SK-N-SH treated with all-trans-retinoic acid at 6 μM for 48 hours (cell line): ENCODE data around the gene FRMD5.

Experiments used
- ATAC-seq: fragments of 200-7000 bp; cut with Tn5 transposase; 3 replicates; pipeline ENCODE4 v1.9.1; 2020; ENCODE audit warnings: mild to moderate bottlenecking, moderate library complexity
- ARNTL ChIP-seq: fragments of 450-650 bp; formaldehyde crosslinking; IDR thresholded peaks from 2 replicates; pipeline ENCODE4 v1.5.0; 2020; ENCODE audit warnings: low read depth, mild to moderate bottlenecking, moderate library complexity, borderline replicate concordance
- BACH2 ChIP-seq: fragments of 250-450 bp; sonication (Bioruptor Pico); IDR thresholded peaks from 2 replicates; pipeline ENCODE4 v1.9.0; 2021; ENCODE audit warnings: mild to moderate bottlenecking, borderline replicate concordance
- CREB5 ChIP-seq: fragments of 250-450 bp; sonication (Bioruptor Pico); IDR thresholded peaks from 2 replicates; pipeline ENCODE4 v1.5.1; 2020; ENCODE audit warnings: low read depth, mild to moderate bottlenecking, moderate library complexity
- CSDC2 ChIP-seq: fragments of 250-450 bp; sonication (Bioruptor Pico); IDR thresholded peaks from 2 replicates; pipeline ENCODE4 v1.5.0; 2020; ENCODE audit warnings: mild to moderate bottlenecking, moderate library complexity
- CSRNP3 ChIP-seq: fragments of 250-450 bp; sonication (Bioruptor Pico); IDR thresholded peaks from 2 replicates; pipeline ENCODE4 v1.5.1; 2021; ENCODE audit warnings: mild to moderate bottlenecking, moderate library complexity
- ESRRG ChIP-seq: fragments of 250-450 bp; sonication (Bioruptor Pico); IDR thresholded peaks from 2 replicates; pipeline ENCODE4 v1.6.1; 2021; ENCODE audit warnings: mild to moderate bottlenecking
- GLIS3 ChIP-seq: fragments of 250-450 bp; sonication (Bioruptor Pico); IDR thresholded peaks from 2 replicates; pipeline ENCODE4 v1.5.0; 2020; ENCODE audit warnings: mild to moderate bottlenecking, moderate library complexity
- ISL1 ChIP-seq: fragments of 250-450 bp; sonication (Bioruptor Pico); IDR thresholded peaks from 2 replicates; pipeline ENCODE4 v2.1.2; 2022; ENCODE audit warnings: mild to moderate bottlenecking, moderate library complexity
- OSR1 ChIP-seq: fragments of 250-450 bp; sonication (Bioruptor Pico); IDR thresholded peaks from 2 replicates; pipeline ENCODE4 v1.8.0; 2022; ENCODE audit warnings: moderate library complexity, mild to moderate bottlenecking, inconsistent platforms
- PATZ1 ChIP-seq: fragments of 250-450 bp; sonication (Bioruptor Pico); IDR thresholded peaks from 2 replicates; pipeline ENCODE4 v1.8.0; 2020; ENCODE audit warnings: mild to moderate bottlenecking, moderate library complexity, borderline replicate concordance
- RARB ChIP-seq: fragments of 250-450 bp; sonication (Bioruptor Pico); IDR thresholded peaks from 2 replicates; pipeline ENCODE4 v1.8.0; 2021; ENCODE audit warnings: mild to moderate bottlenecking, moderate library complexity
- SNAI2 ChIP-seq: fragments of 250-450 bp; sonication (Bioruptor Pico); IDR thresholded peaks from 2 replicates; pipeline ENCODE4 v1.5.0; 2020; ENCODE audit warnings: mild to moderate bottlenecking, moderate library complexity
- TCF4 ChIP-seq: fragments of 250-450 bp; sonication (Bioruptor Pico); IDR thresholded peaks from 2 replicates; pipeline ENCODE4 v1.8.0; 2021; ENCODE audit warnings: mild to moderate bottlenecking, moderate library complexity, borderline replicate concordance
- TOX ChIP-seq: fragments of 250-450 bp; sonication (Bioruptor Pico); IDR thresholded peaks from 2 replicates; pipeline ENCODE4 v1.8.0; 2021; ENCODE audit warnings: mild to moderate bottlenecking, moderate library complexity, borderline replicate concordance
- ZC3H10 ChIP-seq: fragments of 250-450 bp; sonication (Bioruptor Pico); IDR thresholded peaks from 2 replicates; pipeline ENCODE4 v1.5.1; 2021; ENCODE audit warnings: mild to moderate bottlenecking, moderate library complexity
- ZFP3 ChIP-seq: fragments of 250-450 bp; sonication (Bioruptor Pico); IDR thresholded peaks from 2 replicates; pipeline ENCODE4 v1.5.0; 2020; ENCODE audit warnings: mild to moderate bottlenecking, moderate library complexity
- ZNF565 ChIP-seq: fragments of 450-650 bp; formaldehyde crosslinking; conservative IDR thresholded peaks from 2 replicates; pipeline ENCODE4 v1.5.0; 2020; ENCODE audit warnings: low read depth, mild to moderate bottlenecking, moderate library complexity
- ZNF70 ChIP-seq: fragments of 450-650 bp; formaldehyde crosslinking; IDR thresholded peaks from 2 replicates; pipeline ENCODE4 v1.5.0; 2020; ENCODE audit warnings: mild to moderate bottlenecking, moderate library complexity
- ZNF8 ChIP-seq: fragments of 450-650 bp; formaldehyde crosslinking; IDR thresholded peaks from 2 replicates; pipeline ENCODE4 v1.5.0; 2020; ENCODE audit warnings: mild to moderate bottlenecking, moderate library complexity
- TF ChIP-seq, protein P1 (sequence below): fragments of 250-450 bp; sonication (Bioruptor Pico); IDR thresholded peaks from 2 replicates; pipeline ENCODE4 v1.5.0; 2020; ENCODE audit warnings: mild to moderate bottlenecking, moderate library complexity
- TF ChIP-seq, protein P2 (sequence below): fragments of 250-450 bp; sonication (Bioruptor Pico); IDR thresholded peaks from 2 replicates; pipeline ENCODE4 v1.8.0; 2021; ENCODE audit warnings: low read depth, mild to moderate bottlenecking, moderate library complexity, borderline replicate concordance

Gene FRMD5

DNA sequence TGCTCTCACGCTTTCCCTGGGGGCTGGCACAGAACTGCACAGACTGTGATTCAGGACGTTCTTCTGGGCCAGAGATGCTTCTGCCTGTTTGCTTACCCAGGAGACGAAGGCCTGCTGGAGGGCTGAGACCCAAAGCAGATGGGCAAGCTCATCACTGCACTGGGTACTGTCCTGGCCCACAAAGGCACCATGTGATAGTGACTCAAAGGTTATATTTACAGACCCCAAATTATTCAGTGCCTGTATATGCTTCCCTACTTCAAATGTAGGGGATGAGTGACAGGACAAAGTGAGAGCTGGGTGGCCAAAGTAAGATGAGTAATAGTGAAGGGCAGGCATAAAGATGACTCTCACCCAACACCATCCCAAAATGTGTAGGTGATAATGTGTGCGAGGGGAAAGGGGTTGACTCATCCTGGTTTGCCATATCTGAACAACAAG, 240.9 kb downstream of the FRMD5 start:
- TF ChIP-seq ZNF70 (CRISPR knock-in tag), result no peak
- no peak for TF ChIP-seq PATZ1 (CRISPR knock-in tag)
- no peak for TF ChIP-seq CSDC2 (CRISPR knock-in tag)
- no peak for TF ChIP-seq CSRNP3 (CRISPR knock-in tag)
- TF ChIP-seq ZFP3 (CRISPR knock-in tag), result no peak
- TF ChIP-seq, protein P1, sequence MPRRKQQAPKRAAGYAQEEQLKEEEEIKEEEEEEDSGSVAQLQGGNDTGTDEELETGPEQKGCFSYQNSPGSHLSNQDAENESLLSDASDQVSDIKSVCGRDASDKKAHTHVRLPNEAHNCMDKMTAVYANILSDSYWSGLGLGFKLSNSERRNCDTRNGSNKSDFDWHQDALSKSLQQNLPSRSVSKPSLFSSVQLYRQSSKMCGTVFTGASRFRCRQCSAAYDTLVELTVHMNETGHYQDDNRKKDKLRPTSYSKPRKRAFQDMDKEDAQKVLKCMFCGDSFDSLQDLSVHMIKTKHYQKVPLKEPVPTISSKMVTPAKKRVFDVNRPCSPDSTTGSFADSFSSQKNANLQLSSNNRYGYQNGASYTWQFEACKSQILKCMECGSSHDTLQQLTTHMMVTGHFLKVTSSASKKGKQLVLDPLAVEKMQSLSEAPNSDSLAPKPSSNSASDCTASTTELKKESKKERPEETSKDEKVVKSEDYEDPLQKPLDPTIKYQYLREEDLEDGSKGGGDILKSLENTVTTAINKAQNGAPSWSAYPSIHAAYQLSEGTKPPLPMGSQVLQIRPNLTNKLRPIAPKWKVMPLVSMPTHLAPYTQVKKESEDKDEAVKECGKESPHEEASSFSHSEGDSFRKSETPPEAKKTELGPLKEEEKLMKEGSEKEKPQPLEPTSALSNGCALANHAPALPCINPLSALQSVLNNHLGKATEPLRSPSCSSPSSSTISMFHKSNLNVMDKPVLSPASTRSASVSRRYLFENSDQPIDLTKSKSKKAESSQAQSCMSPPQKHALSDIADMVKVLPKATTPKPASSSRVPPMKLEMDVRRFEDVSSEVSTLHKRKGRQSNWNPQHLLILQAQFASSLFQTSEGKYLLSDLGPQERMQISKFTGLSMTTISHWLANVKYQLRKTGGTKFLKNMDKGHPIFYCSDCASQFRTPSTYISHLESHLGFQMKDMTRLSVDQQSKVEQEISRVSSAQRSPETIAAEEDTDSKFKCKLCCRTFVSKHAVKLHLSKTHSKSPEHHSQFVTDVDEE, result no peak
- no peak for TF ChIP-seq ZNF8 (CRISPR knock-in tag)
- TF ChIP-seq ARNTL (CRISPR knock-in tag), result no peak
- no peak for TF ChIP-seq CREB5 (CRISPR knock-in tag)
- no peak for TF ChIP-seq OSR1
- TF ChIP-seq TOX (CRISPR knock-in tag), result no peak
- TF ChIP-seq ISL1 (CRISPR knock-in tag), result no peak
- TF ChIP-seq, all 23 proteins: peak for 0
- no peak for ATAC-seq

- TF ChIP-seq TCF4 (CRISPR knock-in tag), result no peak
- TF ChIP-seq CREB5 (CRISPR knock-in tag), result no peak
- TF ChIP-seq ZNF565 (CRISPR knock-in tag), result no peak
- TF ChIP-seq PATZ1 (CRISPR knock-in tag), result no peak
- no peak for TF ChIP-seq ZNF8 (CRISPR knock-in tag)
- no peak for TF ChIP-seq GLIS3 (CRISPR knock-in tag)
- TF ChIP-seq ESRRG (CRISPR knock-in tag), result no peak
- TF ChIP-seq ZC3H10 (CRISPR knock-in tag), result no peak
- no peak for TF ChIP-seq ZNF70 (CRISPR knock-in tag)
- TF ChIP-seq CSDC2 (CRISPR knock-in tag), result no peak
- TF ChIP-seq ARNTL (CRISPR knock-in tag), result no peak
- no peak for TF ChIP-seq CSRNP3 (CRISPR knock-in tag)
- TF ChIP-seq OSR1, result no peak
- no peak for TF ChIP-seq SNAI2 (CRISPR knock-in tag)
- TF ChIP-seq, protein P1, result no peak
- no peak for TF ChIP-seq RARB (CRISPR knock-in tag)
- TF ChIP-seq, protein P2, sequence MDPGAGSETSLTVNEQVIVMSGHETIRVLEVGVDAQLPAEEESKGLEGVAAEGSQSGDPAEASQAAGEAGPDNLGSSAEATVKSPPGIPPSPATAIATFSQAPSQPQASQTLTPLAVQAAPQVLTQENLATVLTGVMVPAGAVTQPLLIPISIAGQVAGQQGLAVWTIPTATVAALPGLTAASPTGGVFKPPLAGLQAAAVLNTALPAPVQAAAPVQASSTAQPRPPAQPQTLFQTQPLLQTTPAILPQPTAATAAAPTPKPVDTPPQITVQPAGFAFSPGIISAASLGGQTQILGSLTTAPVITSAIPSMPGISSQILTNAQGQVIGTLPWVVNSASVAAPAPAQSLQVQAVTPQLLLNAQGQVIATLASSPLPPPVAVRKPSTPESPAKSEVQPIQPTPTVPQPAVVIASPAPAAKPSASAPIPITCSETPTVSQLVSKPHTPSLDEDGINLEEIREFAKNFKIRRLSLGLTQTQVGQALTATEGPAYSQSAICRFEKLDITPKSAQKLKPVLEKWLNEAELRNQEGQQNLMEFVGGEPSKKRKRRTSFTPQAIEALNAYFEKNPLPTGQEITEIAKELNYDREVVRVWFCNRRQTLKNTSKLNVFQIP (CRISPR knock-in tag), result no peak
- no peak for TF ChIP-seq BACH2 (CRISPR knock-in tag)
- ATAC-seq, result no peak
These were observed 241.7 kb downstream of the FRMD5 start for GRCh38 chr15:43953402-43953801.
